ENCODE measurements around the gene POM121L12.

POM121L12 gene

GRCh38 chr7:53060066-53060465 lies 24.6 kb downstream of the POM121L12 start (continued):
- TF ChIP-seq PATZ1 (CRISPR knock-in tag; IDR thresholded peaks at IDR 0.05; ENCODE audit: borderline replicate concordance), result no peak

GRCh38 chr7:53062796-53063195 lies 27.4 kb downstream of the POM121L12 start:
- ATAC-seq, result no peak
- TF ChIP-seq RARB (CRISPR knock-in tag; IDR thresholded peaks at IDR 0.05), result no peak
- TF ChIP-seq, protein P1, sequence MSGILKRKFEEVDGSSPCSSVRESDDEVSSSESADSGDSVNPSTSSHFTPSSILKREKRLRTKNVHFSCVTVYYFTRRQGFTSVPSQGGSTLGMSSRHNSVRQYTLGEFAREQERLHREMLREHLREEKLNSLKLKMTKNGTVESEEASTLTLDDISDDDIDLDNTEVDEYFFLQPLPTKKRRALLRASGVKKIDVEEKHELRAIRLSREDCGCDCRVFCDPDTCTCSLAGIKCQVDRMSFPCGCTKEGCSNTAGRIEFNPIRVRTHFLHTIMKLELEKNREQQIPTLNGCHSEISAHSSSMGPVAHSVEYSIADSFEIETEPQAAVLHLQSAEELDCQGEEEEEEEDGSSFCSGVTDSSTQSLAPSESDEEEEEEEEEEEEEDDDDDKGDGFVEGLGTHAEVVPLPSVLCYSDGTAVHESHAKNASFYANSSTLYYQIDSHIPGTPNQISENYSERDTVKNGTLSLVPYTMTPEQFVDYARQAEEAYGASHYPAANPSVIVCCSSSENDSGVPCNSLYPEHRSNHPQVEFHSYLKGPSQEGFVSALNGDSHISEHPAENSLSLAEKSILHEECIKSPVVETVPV (CRISPR knock-in tag; IDR thresholded peaks at IDR 0.05), result no peak
- no peak for TF ChIP-seq ZNF565 (CRISPR knock-in tag; conservative IDR thresholded peaks at IDR 0.05; ENCODE audit: low read depth)
- TF ChIP-seq, protein P2, sequence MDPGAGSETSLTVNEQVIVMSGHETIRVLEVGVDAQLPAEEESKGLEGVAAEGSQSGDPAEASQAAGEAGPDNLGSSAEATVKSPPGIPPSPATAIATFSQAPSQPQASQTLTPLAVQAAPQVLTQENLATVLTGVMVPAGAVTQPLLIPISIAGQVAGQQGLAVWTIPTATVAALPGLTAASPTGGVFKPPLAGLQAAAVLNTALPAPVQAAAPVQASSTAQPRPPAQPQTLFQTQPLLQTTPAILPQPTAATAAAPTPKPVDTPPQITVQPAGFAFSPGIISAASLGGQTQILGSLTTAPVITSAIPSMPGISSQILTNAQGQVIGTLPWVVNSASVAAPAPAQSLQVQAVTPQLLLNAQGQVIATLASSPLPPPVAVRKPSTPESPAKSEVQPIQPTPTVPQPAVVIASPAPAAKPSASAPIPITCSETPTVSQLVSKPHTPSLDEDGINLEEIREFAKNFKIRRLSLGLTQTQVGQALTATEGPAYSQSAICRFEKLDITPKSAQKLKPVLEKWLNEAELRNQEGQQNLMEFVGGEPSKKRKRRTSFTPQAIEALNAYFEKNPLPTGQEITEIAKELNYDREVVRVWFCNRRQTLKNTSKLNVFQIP (CRISPR knock-in tag; IDR thresholded peaks at IDR 0.05; ENCODE audit: borderline replicate concordance, low read depth), result no peak
- no peak for TF ChIP-seq ZFP30 (CRISPR knock-in tag; IDR thresholded peaks at IDR 0.05)
- TF ChIP-seq PPARA (CRISPR knock-in tag; IDR thresholded peaks at IDR 0.05; ENCODE audit: borderline replicate concordance), result no peak
- no peak for TF ChIP-seq CSDC2 (CRISPR knock-in tag; IDR thresholded peaks at IDR 0.05)
- no peak for TF ChIP-seq TCF4 (CRISPR knock-in tag; IDR thresholded peaks at IDR 0.05; ENCODE audit: borderline replicate concordance)
- TF ChIP-seq TOX (CRISPR knock-in tag; IDR thresholded peaks at IDR 0.05; ENCODE audit: borderline replicate concordance), result no peak
- no peak for TF ChIP-seq ESRRG (CRISPR knock-in tag; IDR thresholded peaks at IDR 0.05)
- TF ChIP-seq ZC3H10 (CRISPR knock-in tag; IDR thresholded peaks at IDR 0.05), result no peak
- no peak for TF ChIP-seq BACH2 (CRISPR knock-in tag; IDR thresholded peaks at IDR 0.05; ENCODE audit: borderline replicate concordance)
- TF ChIP-seq TSHZ2 (CRISPR knock-in tag; IDR thresholded peaks at IDR 0.05), result no peak

DNA sequence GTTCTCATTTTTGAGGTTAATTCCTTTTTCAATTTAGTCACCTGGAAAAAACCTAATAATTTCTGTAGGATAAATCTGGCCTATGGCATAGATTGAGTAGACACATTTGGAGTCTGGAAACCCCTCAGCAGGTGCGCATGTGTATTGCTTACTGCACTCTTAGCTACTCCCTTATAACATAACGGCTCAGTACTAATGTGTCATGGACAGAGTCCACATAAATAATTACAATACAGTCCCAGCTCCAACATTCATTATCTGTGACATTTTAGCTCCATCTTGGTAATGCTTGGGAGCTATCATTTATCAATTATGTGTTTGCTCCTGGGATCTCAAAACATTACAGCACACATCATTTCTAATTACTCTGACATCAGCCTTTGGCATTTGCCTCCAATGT lies 33.2 kb downstream of the POM121L12 start:
- TF ChIP-seq, protein P2 (CRISPR knock-in tag; IDR thresholded peaks at IDR 0.05; ENCODE audit: borderline replicate concordance, low read depth), result no peak
- TF ChIP-seq SNAI2 (CRISPR knock-in tag; IDR thresholded peaks at IDR 0.05) (no peak), BACH2 (CRISPR knock-in tag; IDR thresholded peaks at IDR 0.05; ENCODE audit: borderline replicate concordance) (no peak), PPARA (CRISPR knock-in tag; IDR thresholded peaks at IDR 0.05; ENCODE audit: borderline replicate concordance) (no peak), ZFP3 (CRISPR knock-in tag; IDR thresholded peaks at IDR 0.05) (no peak), ZNF565 (CRISPR knock-in tag; conservative IDR thresholded peaks at IDR 0.05; ENCODE audit: low read depth) (no peak), RARB (CRISPR knock-in tag; IDR thresholded peaks at IDR 0.05) (no peak), CREB5 (CRISPR knock-in tag; IDR thresholded peaks at IDR 0.05; ENCODE audit: low read depth) (no peak), TSHZ2 (CRISPR knock-in tag; IDR thresholded peaks at IDR 0.05) (no peak), ZC3H10 (CRISPR knock-in tag; IDR thresholded peaks at IDR 0.05) (no peak)
- no peak for ATAC-seq
